Suprapubic skin (tissue), 4 donors: ENCODE measurements around the gene ROBO1.

Source experiments
- CTCF ChIP-seq, 2 donors: fragments of 200-600 bp in 1 of 2; fragments of 450-650 bp in 1 of 2; sonication (generic) in 1 of 2; IDR thresholded peaks; one replicate each; pipeline ENCODE4 v1.5.1; 2016 to 2019; ENCODE audit warnings: antibody characterized with exemption in 2 of 2, mild to moderate bottlenecking in 1 of 2, moderate library complexity in 1 of 2
- EP300 ChIP-seq: sonication (generic); formaldehyde crosslinking; IDR thresholded peaks from one replicate; pipeline ENCODE4 v1.6.1; 2017; ENCODE audit warnings: antibody characterized with exemption
- POLR2A ChIP-seq, 2 donors: fragments of 450-650 bp; IDR thresholded peaks; one replicate each; pipeline ENCODE4 v1.6.1; 2017; ENCODE audit warnings: antibody characterized with exemption in 2 of 2, mild to moderate bottlenecking in 2 of 2, moderate library complexity in 2 of 2
- POLR2AphosphoS5 ChIP-seq, 3 donors: sonication (generic); formaldehyde crosslinking; IDR thresholded peaks; one replicate each; pipeline ENCODE4 v1.6.1; 2017; ENCODE audit warnings: antibody characterized with exemption in 3 of 3

DNA sequence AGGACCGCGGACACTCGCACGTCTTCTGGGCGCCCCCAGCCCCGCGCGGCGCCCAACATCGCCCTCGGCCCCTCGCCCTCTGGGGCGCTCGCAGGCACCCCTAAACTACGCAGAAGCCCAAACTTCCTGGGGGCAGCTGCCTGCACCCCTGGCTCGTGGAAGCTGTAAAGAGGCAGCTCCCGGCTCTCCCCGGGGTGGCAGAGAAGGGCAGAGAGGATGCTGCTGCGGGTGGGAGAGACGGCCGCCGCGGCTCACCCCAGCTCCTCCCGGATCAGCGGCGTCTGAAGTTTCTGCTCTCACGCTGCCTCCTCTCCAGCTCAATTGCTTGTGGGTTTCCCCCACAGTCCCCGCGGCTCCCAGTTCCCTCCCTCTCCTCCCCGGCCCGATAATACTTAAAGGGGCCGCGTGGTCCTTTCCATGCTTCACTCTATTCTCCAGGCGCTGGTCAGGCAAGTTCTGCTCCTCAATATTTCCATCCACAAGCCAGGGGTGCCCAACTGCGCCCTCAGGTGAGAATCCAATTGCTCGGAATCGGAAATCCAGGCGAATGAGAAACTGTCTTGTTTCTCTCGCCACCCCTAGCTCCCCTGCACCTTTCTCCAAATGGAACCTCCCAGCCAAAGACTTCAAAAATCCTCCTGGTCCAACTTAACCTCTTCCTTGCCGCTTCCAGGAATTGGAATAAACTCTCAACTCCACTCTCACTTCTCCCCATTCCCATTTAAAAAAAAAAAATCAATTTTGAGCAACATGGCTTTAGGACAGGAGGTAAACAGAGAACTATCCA lies 748.5 kb downstream of the ROBO1 start:
- TF ChIP-seq CTCF (IDR thresholded peaks at IDR 0.05) (no peak), POLR2A (IDR thresholded peaks at IDR 0.05) (peak in 1 of 2 donors; percentile 43), EP300 (no peak), POLR2AphosphoS5 (IDR thresholded peaks at IDR 0.05) (no peak)
